Measurements from ENCODE around the gene CCDC86.

CCDC86 gene

DNA sequence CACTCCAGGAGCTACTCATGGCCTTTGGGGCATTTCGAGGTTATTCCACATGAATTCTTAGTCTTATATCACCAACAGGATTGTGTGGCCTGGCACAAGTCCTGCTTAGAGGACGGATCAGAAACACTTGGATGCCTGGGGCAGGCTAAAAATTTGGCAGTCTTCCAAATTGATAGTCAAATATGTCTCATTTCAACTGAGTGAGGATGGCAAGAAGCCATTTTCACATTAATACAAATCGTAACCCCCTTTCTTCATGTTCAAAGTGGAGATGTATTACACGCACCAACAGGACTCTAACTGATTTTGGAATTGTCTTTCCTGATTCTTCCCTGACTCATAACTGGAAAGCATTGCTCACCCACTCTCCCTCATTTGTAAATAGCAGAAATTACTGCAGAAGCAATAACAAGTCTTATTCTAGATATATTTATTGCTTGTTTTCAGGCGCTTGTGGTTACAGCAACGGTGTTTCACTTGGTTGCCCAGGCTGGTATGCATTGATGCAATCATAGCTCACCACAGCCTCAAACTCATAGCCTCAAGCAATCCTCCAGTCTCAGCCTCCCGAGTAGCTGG lies 10.3 kb upstream of the CCDC86 start:
- DNase-seq, result peak; percentile 66

DNA sequence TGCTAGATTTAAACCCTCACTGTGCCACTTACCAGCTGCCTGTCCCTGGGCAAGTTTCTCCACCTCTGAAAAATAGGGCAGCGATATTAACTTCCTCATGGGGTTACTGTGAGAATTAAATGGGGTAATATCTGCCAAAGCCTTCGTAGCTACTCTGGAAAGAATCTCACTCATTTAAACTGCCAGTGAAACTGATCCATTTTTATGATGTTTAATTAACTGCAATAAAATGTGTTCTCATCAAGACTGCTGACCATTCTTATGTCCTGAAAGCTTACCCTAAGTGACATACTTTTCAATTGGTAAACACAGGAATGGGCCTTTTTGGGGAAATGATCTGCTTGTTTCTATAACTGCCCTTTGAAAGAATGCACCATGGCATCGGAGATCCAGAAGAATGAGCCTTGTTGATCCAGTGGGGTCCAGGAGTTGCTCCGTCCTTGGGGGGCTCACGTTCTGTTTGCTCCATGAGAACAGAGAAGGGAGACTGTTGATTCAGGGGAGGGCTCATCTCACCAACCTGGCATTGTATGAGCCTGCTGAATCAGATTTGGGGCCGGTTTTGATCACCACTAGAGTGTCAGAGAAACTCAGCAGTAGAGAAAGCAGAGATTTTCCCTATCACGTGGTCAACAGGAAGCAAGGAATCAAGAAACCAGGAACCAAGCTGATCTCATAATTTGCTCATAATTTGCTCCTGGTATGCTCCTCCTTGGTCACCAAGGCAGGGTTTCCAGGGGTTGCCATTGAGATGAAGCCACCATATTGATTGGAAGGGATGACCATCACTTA lies 7.0 kb upstream of the CCDC86 start:
- no peak for DNase-seq

DNA sequence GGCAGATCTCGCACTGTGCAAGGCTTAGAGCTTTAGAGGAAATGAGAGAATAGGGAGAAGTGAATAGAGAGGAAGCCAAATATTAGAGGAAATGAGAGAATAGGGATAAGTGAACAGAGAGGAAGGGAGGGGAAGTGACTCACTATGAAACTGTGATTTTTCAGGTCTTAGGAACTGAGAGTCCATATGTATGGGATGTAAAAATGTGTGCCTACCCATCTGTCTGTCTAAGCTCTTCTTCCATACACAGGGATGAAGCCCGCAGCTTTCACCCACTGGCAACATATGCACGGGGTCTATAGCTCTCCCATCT lies 6.4 kb upstream of the CCDC86 start:
- DNase-seq, result peak; percentile 30

DNA sequence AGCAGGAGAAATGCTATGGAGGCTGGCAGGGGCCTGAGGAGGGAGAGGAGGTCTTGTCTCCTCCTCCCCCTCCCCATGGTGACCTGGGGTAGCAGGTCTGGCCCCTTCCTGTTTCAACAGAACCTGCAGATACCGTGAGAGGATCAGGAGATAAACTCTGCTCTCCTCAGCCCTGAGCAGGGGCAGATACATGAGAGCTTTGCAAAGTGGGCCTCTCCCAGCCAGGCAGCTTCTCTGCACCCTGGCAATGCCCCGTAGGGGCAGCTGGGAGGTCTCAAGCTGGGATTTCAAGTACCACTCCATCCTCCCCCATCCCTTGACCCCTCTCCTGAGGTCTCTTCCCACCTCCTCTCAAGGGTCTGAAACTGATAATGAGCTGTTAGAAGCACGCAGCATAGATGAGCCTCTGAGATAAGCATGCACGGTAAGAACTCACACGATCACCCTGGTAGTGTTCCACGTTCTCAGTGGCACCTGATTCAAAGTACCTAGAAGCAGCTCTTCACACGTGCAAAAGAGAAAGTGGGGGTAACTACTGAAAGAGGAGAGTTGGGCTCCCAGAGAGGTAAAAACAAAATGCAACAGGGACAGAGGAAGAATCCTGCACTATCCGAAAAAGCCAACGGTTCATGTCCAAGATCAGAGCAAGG lies 4.9 kb upstream of the CCDC86 start:
- no peak for DNase-seq

DNA sequence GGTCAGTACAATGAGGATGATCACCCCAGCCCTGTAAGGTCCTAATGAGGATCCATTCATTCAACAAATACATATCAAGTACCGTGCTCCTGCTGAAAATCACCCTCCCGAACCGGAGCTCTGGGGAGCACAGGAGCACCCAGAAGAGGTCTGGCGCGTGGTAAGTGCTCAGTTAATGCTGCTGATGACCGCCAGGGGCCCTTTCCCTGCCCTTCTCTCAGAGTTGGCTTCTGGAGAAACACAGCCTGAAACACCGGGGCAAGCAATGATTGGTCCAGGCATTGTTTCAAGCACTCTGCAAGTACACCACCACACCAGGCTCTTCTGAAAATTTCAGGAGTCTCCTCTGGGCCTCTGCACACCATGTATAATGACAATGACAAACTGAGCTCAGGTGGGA lies 3.8 kb upstream of the CCDC86 start:
- no peak for DNase-seq

DNA sequence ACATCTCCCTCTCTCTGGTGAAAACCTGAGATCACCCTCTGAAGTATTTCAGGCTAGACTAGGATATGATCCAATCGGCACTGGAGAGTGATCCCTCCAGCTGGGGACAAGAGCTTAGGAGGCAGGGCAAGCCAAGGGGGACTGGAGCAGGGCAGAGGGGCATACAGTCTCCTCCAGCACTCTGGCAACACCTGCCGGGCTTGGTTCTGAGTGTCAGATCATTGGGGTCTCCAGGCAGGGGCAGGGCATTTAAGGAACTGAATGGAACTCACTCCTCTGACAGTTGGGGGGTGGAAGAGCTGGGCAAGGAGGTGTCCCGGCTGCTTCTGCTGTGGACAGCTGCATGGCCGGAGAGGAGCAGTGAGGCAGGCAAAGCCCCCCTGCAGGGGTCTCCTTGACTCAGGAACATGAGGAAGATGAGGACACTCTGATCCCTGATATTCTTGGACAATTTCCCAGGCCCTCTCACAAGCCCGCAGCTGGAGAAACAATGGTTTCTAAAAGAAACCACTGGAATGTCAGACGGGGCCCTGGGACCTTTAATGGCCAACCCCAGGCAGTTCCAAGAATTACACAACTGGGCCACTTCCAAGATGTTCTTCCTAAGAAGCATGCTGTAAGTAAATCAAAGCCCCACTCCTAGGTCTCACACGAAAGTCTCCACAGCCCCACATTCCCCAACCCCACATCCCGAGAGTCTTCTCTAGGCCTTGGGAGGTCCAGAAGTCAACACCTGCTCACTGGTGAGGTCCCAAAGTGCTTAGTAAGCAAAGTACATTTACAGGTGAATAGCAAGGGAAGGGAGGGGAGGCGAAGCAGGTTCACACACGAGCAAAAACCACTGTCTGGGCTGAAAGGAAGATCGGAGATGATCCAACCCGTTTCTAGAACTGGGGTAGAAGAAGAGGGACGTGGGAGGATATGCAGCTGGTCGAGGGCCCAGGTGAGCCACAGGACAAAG lies 1.2 kb upstream of the CCDC86 start:
- DNase-seq, result peak; percentile 90

DNA sequence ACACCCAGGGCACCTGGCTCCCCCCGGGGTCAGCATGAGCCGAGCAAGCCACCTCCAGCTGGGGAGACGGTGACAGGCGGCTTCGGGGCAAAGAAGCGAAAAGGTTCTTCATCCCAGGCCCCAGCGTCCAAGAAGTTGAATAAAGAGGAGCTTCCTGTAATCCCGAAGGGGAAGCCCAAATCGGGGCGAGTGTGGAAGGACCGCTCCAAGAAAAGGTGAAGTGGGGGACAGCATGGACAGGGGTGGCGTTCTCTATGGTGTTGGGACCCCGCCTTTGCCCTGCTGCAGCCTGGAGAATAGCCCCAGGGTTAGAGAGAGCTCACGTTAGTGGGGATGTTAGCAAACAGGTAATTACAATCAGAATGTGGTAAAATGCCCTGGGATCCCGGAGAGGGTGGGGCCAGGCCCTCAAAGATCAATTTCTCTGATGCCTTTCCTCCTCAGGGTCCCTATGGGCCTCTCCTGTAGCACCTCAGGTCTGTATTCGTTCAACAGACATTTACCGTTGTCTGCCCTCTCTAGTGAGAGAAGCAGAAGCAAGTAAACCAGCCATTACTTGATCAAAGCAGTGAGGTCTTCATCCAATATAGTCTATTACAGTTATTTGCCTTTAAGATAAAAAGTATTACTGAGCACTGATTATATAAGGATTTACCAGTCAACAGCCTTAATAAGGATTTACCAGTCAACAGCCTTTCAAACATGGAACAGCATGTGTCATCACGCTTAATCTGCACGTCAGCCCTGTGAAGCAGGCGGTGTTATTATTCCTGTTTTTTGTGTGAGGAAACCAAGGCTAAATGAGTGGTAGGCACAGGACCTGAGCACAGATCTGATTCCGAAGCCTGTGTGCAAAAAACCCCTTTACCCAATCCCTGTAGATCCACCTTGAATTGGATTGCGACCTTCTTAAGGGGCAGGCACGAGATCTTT lies 1.0 kb downstream of the CCDC86 start:
- DNase-seq, result no peak

DNA sequence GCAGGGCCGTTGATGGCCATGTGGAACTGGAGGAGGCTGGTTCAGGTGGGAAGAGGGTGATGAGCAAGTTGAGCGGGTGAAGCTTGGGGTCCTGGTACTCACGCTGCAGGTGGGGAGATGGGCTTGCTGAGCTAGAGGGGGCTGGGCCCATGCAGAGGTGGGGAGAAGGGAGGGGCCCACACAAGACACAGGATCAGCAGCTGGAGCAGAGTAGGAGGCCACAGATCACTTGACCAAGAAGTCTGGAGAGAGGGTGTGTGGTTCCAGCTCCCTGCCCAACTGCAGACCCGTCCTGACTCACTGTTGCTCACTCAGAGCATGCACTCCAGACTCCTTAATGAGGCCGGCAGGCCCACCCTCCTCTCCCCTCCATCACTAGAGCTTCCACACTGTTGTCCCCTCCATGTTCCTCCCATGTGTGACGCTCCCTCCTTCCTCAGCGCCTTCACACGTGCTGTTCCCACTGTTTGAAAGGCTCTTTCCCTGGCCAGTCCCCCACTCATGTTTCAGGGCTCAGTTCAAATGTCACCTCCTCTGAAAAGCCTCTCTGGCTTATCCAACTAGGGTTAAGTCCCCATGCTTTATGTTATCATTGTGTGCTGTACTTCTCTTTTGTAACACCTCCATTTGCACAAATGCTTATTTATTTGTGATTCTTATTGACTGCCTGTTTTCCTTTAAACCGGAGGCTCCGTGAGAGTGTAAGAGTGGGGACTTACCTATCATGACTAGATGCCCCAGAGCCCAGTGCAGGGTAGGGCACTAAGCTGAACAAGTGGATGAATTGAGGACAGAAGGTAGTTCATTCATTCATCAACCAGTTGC lies 2.3 kb downstream of the CCDC86 start:
- peak; percentile 28 for DNase-seq

DNA sequence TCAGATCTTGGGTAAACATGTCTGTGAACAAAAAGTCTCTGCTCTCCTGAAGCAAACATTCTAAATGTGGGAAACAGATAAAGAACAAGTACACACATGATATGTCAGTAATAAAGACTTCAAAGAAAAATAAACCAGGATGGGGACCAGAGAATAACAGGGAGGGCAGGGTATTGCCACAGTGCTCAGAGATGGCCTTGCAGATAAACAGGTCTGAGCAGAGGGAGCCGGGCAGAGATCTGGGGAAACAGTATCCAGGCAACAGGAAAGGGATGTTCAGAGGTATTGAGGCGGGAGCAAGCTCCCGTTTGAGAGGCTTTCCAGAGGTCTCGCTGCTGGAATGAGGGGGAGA lies 2.9 kb downstream of the CCDC86 start:
- DNase-seq, result no peak

DNA sequence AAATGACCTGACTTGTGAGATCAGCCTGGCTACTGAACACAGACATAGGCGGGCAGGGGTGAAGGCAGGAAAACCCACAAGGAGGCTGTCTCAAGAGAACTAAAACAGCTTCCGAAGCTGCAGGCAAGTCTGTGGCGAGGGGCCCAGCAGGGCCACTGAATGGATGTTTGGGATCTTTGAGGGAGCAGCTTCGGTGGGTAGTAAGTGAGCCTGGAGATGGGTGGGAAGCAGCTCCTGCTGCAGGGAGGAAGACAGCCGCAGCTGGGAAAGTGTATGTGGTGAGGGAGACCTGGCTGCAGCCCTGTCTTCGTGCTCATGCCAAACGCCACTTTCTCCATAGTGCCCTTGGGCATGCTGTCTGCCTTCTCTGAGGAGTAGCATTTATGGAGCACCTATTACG lies 3.4 kb downstream of the CCDC86 start:
- no peak for DNase-seq

DNA sequence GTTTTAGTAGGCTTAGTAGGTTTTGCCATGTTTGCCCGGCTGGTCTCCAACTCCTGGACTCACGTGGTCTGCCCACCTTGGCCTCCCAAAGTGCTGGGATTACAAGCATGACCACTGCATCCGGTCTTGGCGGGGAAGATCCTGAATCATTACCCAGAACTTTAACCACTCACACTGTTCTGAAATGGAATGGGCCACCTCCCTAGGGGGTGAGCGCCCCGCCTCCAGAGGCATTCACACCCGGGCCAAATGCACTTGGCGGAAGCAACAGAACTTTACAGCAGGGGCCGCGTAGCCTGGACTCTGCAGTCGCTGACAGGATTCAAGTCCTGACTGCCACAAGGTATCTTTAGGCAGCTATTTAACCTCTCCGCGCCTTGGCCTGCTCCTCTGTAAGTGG lies 5.4 kb downstream of the CCDC86 start:
- no peak for DNase-seq

DNA sequence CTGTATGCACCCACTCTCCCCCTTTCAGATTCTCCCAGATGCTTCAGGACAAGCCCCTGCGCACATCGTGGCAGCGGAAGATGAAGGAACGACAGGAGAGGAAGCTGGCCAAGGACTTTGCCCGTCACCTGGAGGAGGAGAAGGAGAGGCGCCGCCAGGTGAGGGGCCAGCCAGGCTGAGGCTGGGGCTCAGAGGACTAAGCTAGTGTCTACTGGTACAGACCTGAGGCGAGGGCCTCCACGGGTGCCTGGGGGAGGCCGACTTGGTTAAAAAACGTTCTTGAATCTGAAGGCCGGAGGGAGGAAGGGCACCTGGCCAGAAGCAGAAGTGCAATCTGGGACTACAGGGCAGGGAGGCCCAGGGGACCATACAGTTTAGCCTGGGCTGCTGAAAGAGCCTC lies 6.0 kb downstream of the CCDC86 start:
- no peak for DNase-seq

DNA sequence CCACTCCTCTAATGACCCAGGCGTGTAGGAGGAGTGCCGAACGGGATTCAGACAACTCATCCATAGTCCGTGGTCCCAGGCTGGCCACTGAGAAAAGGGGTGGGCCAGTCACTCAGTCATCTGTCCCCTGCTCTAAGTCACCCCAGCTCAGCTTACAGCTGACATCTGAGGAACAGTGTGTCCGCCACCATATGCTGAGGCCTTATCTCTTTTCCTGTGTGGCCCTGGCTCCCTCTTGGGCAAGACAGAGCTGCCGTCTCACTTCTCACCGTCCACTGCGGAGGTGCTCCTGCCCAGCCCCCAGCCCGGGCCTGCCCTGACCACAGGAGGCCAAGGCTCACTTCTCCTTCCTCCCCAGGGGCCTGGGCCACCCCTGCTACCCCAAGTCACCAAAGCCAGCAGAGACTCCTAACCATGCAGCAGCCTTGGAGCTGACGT lies 6.8 kb downstream of the CCDC86 start:
- DNase-seq, result no peak

DNA sequence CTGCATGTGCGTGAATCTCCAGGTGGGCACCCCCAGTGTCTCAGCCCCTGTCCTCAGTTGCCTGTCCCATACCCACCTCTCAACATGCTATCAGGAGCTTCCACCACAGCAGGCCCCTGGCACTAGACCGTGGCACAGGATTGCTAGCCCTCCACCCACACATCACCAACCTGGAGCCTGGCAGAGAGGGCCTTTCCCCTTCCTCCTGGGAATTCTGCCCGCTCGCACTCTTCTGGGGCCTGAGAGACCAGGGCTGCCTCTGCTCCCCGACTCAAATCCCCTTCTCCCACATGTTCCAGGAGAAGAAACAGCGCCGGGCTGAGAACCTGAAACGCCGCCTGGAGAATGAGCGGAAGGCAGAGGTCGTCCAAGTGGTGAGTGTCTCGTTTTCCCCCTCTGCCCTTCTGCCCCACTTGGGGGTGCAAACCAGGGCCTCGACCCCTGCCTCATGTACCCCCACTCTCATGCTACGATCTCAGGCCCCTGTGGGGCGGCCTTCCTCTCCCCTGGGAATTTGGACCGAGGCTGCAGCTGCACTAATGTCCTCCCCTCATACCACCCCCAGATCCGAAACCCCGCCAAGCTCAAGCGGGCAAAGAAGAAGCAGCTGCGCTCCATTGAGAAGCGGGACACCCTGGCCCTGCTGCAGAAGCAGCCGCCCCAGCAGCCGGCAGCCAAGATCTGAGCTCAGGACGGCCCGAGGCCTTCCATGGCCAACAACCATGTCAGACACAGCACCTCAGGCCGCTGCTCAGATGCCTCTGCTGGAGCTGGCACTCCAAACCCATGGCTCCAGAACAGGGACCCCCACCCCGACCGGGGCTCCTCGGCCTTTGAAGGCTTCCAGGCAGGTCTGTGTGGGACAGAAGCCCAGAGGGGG lies 8.0 kb downstream of the CCDC86 start:
- DNase-seq, result no peak

DNA sequence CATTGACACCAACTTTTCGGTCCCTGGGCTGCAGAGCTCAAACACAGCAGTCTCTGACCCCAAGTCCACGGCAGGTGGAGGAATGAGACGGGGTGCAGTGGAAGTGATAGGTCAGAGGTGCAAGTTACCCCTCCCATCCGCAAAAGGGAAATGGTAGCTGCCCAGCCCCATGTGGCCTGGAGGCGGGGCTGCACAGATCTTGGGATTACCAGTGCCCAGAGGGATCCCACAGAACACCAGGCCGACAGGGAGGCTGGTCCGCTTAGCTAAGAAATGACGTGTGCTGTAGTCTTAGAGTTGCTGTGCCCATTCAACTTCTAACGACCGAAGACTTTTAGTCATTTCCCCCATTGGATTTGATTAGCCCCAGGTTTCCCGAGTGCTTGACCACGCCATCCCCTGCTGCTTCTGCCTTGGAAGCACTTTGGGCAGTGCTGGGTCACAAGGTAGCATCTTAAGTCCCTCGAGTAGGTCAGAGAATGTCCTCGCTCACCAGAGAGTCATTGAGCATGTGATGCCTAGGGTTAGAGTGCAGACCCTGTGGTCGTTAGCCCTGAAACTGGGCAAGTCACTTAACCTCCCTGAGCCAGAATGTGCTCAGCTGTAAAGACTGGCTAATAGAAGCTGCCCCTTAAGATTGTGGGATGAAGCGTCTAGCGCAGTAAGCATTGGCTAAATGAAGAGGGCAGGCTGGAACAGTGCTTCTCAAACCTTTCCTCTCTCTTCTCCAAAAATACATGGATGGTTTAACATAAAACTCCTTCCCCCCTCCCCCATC lies 9.6 kb downstream of the CCDC86 start:
- no peak for DNase-seq

DNA sequence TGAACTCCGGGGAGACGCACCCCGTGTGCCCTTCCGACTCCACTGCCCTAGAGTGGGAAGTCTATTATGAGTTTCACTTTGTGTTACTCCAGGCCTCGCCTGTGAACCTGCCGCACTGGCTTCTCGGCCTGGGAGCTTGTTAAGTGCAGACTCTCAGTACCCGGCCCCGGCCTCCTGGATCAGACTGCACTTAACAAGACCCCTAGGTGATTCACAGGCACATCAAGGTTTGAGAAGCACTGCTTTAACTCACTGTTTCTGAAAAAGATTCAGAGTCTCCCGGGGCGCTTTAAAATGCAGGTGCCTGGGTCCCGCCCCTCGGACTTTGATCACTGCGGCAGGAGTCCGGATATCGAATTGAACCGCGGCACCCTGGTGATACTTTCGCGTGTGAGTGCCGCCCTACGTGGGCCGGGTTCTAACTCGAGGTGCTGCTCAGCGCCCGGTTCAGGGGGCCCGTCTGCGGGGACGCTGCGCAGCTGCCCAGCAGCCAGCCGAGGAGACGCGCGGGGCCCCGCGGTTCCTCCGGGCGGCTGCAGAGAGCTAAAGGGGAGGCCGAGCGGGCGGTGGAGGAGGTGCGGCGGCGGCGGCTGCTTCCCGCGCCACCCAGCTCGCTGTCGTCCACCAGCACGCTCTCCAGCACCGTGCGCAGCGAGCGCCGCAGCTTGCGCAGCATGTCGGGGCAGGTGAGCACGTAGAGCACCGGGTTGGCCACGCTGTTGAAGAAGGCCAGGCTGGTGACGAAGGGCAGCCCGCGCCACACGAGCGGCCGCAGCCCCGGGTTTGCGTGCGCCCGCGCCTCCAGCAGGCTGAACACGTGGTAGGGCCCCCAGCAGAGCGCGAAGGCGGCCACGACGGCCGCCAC lies 10.4 kb downstream of the CCDC86 start:
- DNase-seq, result no peak

DNA sequence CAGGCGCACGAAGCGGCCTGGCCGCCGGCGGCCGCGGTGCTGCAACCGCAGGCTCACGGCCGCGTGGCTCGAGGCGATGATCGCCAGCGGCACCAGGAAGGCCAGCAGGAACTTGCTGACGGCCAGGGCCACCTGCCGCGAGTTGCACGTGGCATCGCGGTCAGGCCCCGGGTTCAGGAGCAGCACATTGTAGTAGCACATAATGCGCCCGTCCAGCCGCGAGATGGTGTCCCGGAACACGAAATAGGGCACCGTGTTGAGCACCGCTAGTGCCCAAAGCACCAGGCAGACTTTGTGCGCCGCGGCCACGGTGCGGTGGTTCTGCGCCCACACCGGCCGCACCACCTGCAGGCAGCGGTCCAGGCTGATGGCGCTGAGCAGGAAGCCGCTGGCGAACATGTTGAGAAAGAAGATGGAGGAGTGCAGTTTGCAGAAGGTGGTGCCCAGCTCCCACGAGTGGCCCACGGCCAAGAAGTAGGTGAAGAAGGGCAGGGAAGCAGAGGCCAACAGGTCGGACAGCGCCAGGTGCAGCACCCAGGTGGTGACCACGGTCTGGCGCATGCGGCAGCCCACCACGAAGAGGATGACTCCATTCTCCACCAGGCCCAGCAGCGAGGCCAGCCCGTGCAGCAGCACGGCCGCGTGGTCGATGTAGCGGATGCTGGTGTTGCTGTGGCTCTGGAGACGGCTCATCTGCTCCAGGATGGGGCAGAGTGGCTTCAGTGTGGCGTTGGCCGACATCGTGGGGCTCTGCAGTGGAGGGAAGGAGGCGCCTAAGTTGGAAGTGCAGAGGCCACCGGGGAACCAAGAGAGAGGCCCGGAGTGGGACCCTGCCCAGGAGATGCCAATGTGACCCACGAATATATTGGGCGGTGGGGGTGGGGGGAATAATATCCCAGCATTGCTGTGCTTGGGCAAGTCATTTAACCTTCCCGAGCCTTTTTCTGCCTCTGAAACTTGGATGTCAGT lies 11.4 kb downstream of the CCDC86 start:
- no peak for DNase-seq
